Fibroblast of villous mesenchyme (primary cell): ENCODE measurements around the gene RPS15A. TPM values are rescaled to one million over a fixed set of nuclear protein-coding genes. Genes with fewer than 3 reads are reported as not detected.

Source experiments
- DNase-seq: peaks from one replicate; pipeline ENCODE4 v3.0.0-alpha.2; 2010; ENCODE audit warnings: low read depth
- H3K4me3 ChIP-seq: 2 replicates; pipeline ENCODE4 v1.5.1; 2011; ENCODE audit warnings: low read depth, mild to moderate bottlenecking, low read length
- CTCF ChIP-seq: IDR thresholded peaks from 2 replicates; pipeline ENCODE4 v1.5.1; 2012; ENCODE audit warnings: low read depth, mild to moderate bottlenecking, low read length; ENCODE audit not compliant: insufficient read depth
- total RNA-seq: library from RNA; depleted of rRNA; stranded (reverse); fragments of >200 nt; gene quantifications from 2 replicates; pipeline ENCODE4 v1.2.3, GENCODE V29; 2012

The RPS15A gene
- total RNA-seq, result 871 and 1,016 TPM in 2 replicates

GRCh38 chr16:18789850-18790706, at the start of gene RPS15A:
Gene RPS15A, minus strand, starts transcription at chr16:18790334. Its CDS starts 1,221 bp downstream, at chr16:18789113.
- peak within 1 kb of the TSS; percentile 98 for H3K4me3 ChIP-seq
- peak; percentile 98 for DNase-seq
- no peak for TF ChIP-seq CTCF

GRCh38 chr16:18839555-18839954, 49.4 kb upstream of the RPS15A start:
- no peak for DNase-seq
- no peak for TF ChIP-seq CTCF
- H3K4me3 ChIP-seq, result no peak overlapping the region

- H3K4me3 ChIP-seq, result no peak overlapping the region
- no peak for DNase-seq
- TF ChIP-seq CTCF, result no peak
Measured at GRCh38 chr16:18836702-18837101, 46.6 kb upstream of the RPS15A start.

- no peak overlapping the region for H3K4me3 ChIP-seq
- no peak for DNase-seq
- TF ChIP-seq CTCF, result no peak
Measured at GRCh38 chr16:18834864-18835263, 44.7 kb upstream of the RPS15A start.

GRCh38 chr16:18833707-18834505, 43.8 kb upstream of the RPS15A start:
- no peak overlapping the region for H3K4me3 ChIP-seq
- no peak for DNase-seq
- TF ChIP-seq CTCF, result no peak

DNA sequence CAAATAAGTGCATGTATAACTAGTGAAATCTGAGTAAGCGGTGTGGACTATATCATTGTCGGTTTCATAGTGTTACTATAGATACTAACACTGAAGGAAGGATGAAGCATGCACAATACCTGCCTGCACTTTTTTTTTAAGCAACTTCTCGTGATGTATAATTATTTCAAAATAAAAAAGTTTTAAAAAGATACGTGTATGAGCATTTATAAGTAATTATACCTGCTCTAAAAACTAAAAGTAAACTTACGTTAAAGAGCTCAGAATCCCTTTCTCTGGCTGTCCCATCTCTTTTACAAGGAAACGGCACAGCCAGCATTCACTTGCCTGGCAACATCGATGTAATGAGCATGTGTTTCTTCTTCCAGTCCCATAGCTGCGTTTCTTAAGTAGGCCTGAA, 42.5 kb upstream of the RPS15A start:
- H3K4me3 ChIP-seq, result no peak overlapping the region
- no peak for TF ChIP-seq CTCF
- DNase-seq, result no peak
